Endothelial cell of umbilical vein (primary cell): ENCODE measurements around the gene CALY. TPM values are rescaled to one million over a fixed set of nuclear protein-coding genes. Genes with fewer than 3 reads are reported as not detected.

Experiments
- BruUV-seq: library from RNA; stranded (reverse); fragments of 400-500 nt; replicated peaks from 2 replicates; lab custom pipeline; 2021; lab: Mats Ljungman, UMichigan
- CTCF ChIA-PET: fragments of 300-600, 350-600 bp; sonication (Branson Sonifier 250); formaldehyde crosslinking; loops from one replicate; lab custom pipeline; 2021; ENCODE audit warnings: antibody characterized with exemption, inconsistent platforms; lab: Charles Lee
- POLR2A ChIA-PET: fragments of 300-600, 350-600 bp; sonication (Branson Sonifier 250); formaldehyde crosslinking; loops from one replicate; lab custom pipeline; 2021; ENCODE audit warnings: antibody characterized with exemption, inconsistent platforms; lab: Charles Lee
- DNase-seq: peaks from one replicate; pipeline ENCODE4 v3.0.0-alpha.2; 2011; ENCODE audit warnings: low read depth, low spot score
- FAIRE-seq: peaks from 2 replicates; lab custom pipeline; 2011; peaks lifted over from hg19 to GRCh38; lab: Jason Lieb, UNC
- H2AFZ ChIP-seq: 2 replicates; pipeline ENCODE4 v1.6.0; 2012; ENCODE audit warnings: low read depth, low read length, control low read depth, inconsistent platforms
- H3K27ac ChIP-seq: 2 replicates; pipeline ENCODE4 v1.5.1; 2011; ENCODE audit warnings: low read depth, mild to moderate bottlenecking, control low read depth, low read length, moderate library complexity; ENCODE audit not compliant: insufficient read depth
- H3K27me3 ChIP-seq, 2 experiments: 2 replicates each; pipeline versions ENCODE4 v1.6.0 to v1.6.1; 2011; ENCODE audit warnings: low read length in 2 of 2, mixed read lengths in 1 of 2; ENCODE audit not compliant: control insufficient read depth in 2 of 2, insufficient read depth in 2 of 2
- H3K36me3 ChIP-seq, 2 experiments: 2 replicates in 1 of 2; 3 replicates in 1 of 2; pipeline ENCODE4 v1.5.1; 2011; ENCODE audit warnings: low read length in 2 of 2, mild to moderate bottlenecking in 1 of 2, moderate library complexity in 1 of 2; ENCODE audit not compliant: control insufficient read depth in 2 of 2, insufficient read depth in 2 of 2; ENCODE audit errors: extremely low read depth in 1 of 2
- H3K4me1 ChIP-seq: 3 replicates; pipeline ENCODE4 v1.5.1; 2011; ENCODE audit warnings: mild to moderate bottlenecking, low read length; ENCODE audit not compliant: control insufficient read depth, insufficient read depth; ENCODE audit errors: extremely low read depth
- H3K4me2 ChIP-seq: 2 replicates; pipeline ENCODE4 v1.6.1; 2011; ENCODE audit warnings: low read length, control low read depth, mixed read lengths; ENCODE audit not compliant: insufficient read depth
- H3K4me3 ChIP-seq, 3 experiments: fragments of 200-600 bp in 1 of 3; sonication (generic), shearing (Covaris generic) in 1 of 3; replicated peaks in 1 of 3; 2 replicates each; pipeline ENCODE4 v1.5.1; 2011 to 2016; ENCODE audit warnings: control low read depth in 3 of 3, low read length in 3 of 3, mild to moderate bottlenecking in 2 of 3, inconsistent platforms in 1 of 3, low read depth in 1 of 3, moderate library complexity in 1 of 3; ENCODE audit not compliant: insufficient read depth in 1 of 3
- H3K79me2 ChIP-seq: 2 replicates; pipeline ENCODE4 v1.6.0; 2012; ENCODE audit warnings: low read length, inconsistent platforms; ENCODE audit not compliant: control insufficient read depth, insufficient read depth
- H3K9ac ChIP-seq: replicated peaks from 2 replicates; pipeline ENCODE3; 2011; ENCODE audit warnings: low read length, control low read depth; ENCODE audit not compliant: insufficient read depth; ENCODE audit errors: extremely low read depth
- H3K9me1 ChIP-seq: replicated peaks from 3 replicates; pipeline ENCODE4 v1.6.0; 2011; ENCODE audit warnings: mild to moderate bottlenecking, low read length; ENCODE audit not compliant: control insufficient read depth, insufficient read depth; ENCODE audit errors: extremely low read depth
- H3K9me3 ChIP-seq: replicated peaks from 2 replicates; pipeline ENCODE4 v1.5.1; 2012; ENCODE audit warnings: low read length, inconsistent platforms; ENCODE audit not compliant: control insufficient read depth, insufficient read depth
- H4K20me1 ChIP-seq: replicated peaks from 2 replicates; pipeline ENCODE3; 2011; ENCODE audit warnings: mild to moderate bottlenecking, low read length; ENCODE audit not compliant: control insufficient read depth, insufficient read depth; ENCODE audit errors: extremely low read depth
- EZH2 ChIP-seq: IDR thresholded peaks from 2 replicates; pipeline ENCODE4 v1.6.1; 2012; ENCODE audit warnings: borderline replicate concordance, low read depth, mild to moderate bottlenecking, moderate library complexity, low read length, inconsistent platforms; ENCODE audit not compliant: severe bottlenecking
- FOS ChIP-seq: IDR thresholded peaks from 2 replicates; pipeline ENCODE4 v1.6.1; 2011; ENCODE audit warnings: mild to moderate bottlenecking, low read length, moderate library complexity, borderline replicate concordance; ENCODE audit not compliant: insufficient read depth
- GATA2 ChIP-seq: IDR thresholded peaks from 2 replicates; pipeline ENCODE4 v1.7.0; 2011; ENCODE audit warnings: low read depth, mild to moderate bottlenecking, moderate library complexity, mixed read lengths, low read length; ENCODE audit not compliant: insufficient read length, insufficient read depth
- JUN ChIP-seq: IDR thresholded peaks from 2 replicates; pipeline ENCODE4 v1.6.1; 2011; ENCODE audit warnings: borderline replicate concordance, low read depth; ENCODE audit not compliant: insufficient read length, insufficient read depth
- MYC ChIP-seq: IDR thresholded peaks from one replicate; pipeline ENCODE4 v1.6.1; 2011; ENCODE audit warnings: mild to moderate bottlenecking, low read depth, low read length
- POLR2A ChIP-seq: IDR thresholded peaks from 2 replicates; pipeline ENCODE4 v1.6.1; 2012; ENCODE audit warnings: low read depth, mild to moderate bottlenecking, control low read depth, low read length
- POLR2AphosphoS5 ChIP-seq: IDR thresholded peaks from 2 replicates; pipeline ENCODE4 v1.6.1; 2012; ENCODE audit warnings: low read depth, mild to moderate bottlenecking, control low read depth, low read length, moderate library complexity; ENCODE audit not compliant: insufficient read depth
- dilution Hi-C: fragments of 300-500 bp; cut with MboI; formaldehyde crosslinking; loops from one replicate; pipeline ENCODE4 v1.15.0; 2019; ENCODE audit warnings: low sequenced_read_pairs; ENCODE audit not compliant: extremely low pct_ligation_motif_present
- intact Hi-C: fragments of 100-400 bp; cut with micrococcal nuclease; formaldehyde crosslinking; loops from one replicate; pipeline ENCODE4 v1.10.0; 2022
- polyA plus RNA-seq, 4 experiments: library from polyadenylated mRNA; depleted of rRNA in 3 of 4; stranded (reverse) in 3 of 4; unstranded in 1 of 4; fragments of >200 nt; gene quantifications; 2 replicates each; pipeline versions ENCODE4 v1.2.1 to v1.2.3, GENCODE V29; 2011 to 2012; ENCODE audit warnings: missing spikeins in 1 of 4
- total RNA-seq: library from RNA; stranded (reverse); gene quantifications from 2 replicates; pipeline ENCODE4 v1.2.3, GENCODE V29; 2021
- TF ChIP-seq, protein P1 (sequence below), 2 donors: IDR thresholded peaks; 1 replicate in 1 of 2; 2 replicates in 1 of 2; pipeline ENCODE4 v1.5.1; 2011; ENCODE audit warnings: low read length in 2 of 2, mild to moderate bottlenecking in 2 of 2, moderate library complexity in 2 of 2, control low read depth in 1 of 2, inconsistent platforms in 1 of 2, low read depth in 1 of 2; ENCODE audit not compliant: insufficient read depth in 1 of 2; ENCODE audit errors: extremely low read depth in 1 of 2
- TF ChIP-seq, protein P2 (sequence below): IDR thresholded peaks from 2 replicates; pipeline ENCODE4 v1.6.1; 2011; ENCODE audit not compliant: insufficient read depth, insufficient read length

CALY gene
- total and polyA plus RNA-seq, 2 donors (not counting 3 experiments of a cell fraction or from before 2014, with no cell fraction given), result not detected

DNA sequence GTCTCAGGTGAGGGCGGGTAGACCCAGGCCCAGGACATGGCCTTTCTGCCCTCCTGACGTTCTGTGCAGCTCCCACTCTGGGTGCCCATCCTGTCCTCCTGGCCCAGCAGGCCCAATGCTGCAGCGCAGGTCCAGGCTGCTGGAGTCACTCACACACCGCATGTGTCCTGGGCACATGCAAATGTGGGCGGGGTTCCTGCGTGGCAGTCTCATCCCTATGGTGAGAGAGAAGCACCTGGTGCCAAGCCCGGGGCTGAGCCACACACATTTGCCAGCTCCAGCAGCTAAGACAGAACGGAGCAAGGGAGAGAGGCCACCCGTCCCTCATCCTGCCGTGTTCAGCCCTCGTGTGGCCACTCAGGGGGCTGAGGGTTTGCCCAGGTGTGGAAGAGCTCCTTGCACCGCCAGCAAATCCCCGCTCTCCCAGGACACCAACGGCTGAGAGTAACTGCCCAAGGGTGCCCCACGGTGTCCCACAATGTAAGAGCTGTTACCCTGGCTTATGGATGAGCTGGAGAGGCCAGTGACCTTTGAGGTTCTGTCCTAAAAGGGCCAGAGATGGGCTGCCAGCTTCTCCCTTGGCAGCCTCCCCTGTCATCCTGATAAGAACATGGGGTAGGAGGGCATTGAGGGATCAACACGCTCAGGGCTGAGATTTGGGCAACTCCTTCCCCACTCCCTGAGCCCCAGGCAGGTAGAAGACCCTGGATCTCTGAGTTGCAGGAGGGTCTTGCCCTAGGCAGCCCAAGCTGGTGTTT is 16.7 kb upstream of the CALY start:
- H4K20me1 ChIP-seq, result no peaks in the 10 kb centered on the region
- no peak overlapping the region for H2AFZ ChIP-seq
- no peaks in the 10 kb centered on the region for H3K9me3 ChIP-seq
- H3K79me2 ChIP-seq, result no peaks in the 10 kb centered on the region
- H3K4me2 ChIP-seq, result no peak overlapping the region
- FAIRE-seq (no peak), DNase-seq (no peak)
- intact Hi-C loops, result no loop called here
- no peak overlapping the region for H3K9ac ChIP-seq
- peaks cover 3% of the 10 kb centered on the region for H3K4me1 ChIP-seq
- H3K9me1 ChIP-seq, result no peaks in the 10 kb centered on the region
- TF ChIP-seq POLR2AphosphoS5 (no peak), MYC (no peak), POLR2A (no peak), JUN (no peak), EZH2 (no peak), FOS (no peak), GATA2 (no peak)
- TF ChIP-seq, protein P1, sequence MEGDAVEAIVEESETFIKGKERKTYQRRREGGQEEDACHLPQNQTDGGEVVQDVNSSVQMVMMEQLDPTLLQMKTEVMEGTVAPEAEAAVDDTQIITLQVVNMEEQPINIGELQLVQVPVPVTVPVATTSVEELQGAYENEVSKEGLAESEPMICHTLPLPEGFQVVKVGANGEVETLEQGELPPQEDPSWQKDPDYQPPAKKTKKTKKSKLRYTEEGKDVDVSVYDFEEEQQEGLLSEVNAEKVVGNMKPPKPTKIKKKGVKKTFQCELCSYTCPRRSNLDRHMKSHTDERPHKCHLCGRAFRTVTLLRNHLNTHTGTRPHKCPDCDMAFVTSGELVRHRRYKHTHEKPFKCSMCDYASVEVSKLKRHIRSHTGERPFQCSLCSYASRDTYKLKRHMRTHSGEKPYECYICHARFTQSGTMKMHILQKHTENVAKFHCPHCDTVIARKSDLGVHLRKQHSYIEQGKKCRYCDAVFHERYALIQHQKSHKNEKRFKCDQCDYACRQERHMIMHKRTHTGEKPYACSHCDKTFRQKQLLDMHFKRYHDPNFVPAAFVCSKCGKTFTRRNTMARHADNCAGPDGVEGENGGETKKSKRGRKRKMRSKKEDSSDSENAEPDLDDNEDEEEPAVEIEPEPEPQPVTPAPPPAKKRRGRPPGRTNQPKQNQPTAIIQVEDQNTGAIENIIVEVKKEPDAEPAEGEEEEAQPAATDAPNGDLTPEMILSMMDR (IDR thresholded peaks at IDR 0.05; ENCODE audit: extremely low read depth in 1 of 2, insufficient read depth in 1 of 2, low read depth in 1 of 2, low read length in 2 of 2), result no peak
- TF ChIP-seq, protein P2, sequence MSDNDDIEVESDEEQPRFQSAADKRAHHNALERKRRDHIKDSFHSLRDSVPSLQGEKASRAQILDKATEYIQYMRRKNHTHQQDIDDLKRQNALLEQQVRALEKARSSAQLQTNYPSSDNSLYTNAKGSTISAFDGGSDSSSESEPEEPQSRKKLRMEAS, result no peak
- BruUV-seq, result no TSS peak
- ChIA-PET CTCF (interaction anchor here (1.6 to 3.6 kb wide), 2 partner anchors 10 to 24 kb away, joined by 5 to 20 read pairs; no protein-coding TSS in a partner anchor), POLR2A (interaction anchor here (0.6 kb wide), 1 partner anchor 19 kb away, joined by 5 read pairs; no protein-coding TSS in a partner anchor)
- H3K36me3 ChIP-seq, result no peaks in the 10 kb centered on the region
- no peaks in the 10 kb centered on the region for H3K27me3 ChIP-seq
- no peak overlapping the region for H3K4me3 ChIP-seq
- dilution Hi-C loops, result no loop called here
- no peak overlapping the region for H3K27ac ChIP-seq
